ENCODE data around the gene POU2F1. TPM values are rescaled to one million over a fixed set of nuclear protein-coding genes. Genes with fewer than 3 reads are reported as not detected.
A peak's percentile ranks its signal among the peaks of the same experiment; 100 is the strongest.

POU2F1 gene
- total and polyA plus RNA-seq, 3 donors from 2014 or later = 17.1 to 36.9 (median 36.0) TPM

DNA sequence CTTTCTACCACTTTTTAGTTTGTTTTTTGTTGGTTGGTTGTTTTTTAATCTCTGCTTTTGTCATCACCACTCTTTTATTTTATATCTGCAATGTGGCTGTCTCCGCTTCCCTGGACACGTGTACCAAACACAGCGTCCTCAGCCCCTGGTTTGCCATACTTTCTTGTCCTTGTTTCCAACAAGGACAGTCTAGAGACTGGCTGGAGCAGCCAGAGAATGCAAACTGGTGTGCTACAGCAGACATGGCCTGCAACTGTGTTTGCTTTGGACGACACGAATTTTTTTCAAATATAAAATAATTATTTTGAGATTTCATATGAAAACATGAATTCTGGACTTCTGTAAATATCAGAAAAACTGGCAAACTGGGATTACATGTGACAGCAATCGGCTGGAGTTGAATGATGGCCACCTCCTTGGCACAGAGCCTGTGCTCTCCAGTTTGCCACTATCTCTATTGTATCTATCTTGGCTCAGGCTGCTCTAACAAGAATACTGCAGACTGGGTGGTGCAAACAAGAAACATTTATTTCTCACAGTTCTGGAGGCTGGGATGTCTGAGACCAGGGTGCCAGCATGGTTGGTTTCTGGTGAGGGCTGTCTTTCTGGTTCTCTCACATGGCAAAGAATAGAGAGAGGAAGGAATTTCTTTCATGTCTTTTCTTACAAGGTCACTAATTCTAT lies 34.6 kb upstream of the POU2F1 start:
- WGBS, 2 donors = 44 to 60% methylated on average over 6 of the region's 6 CpGs
- H3K9me3 ChIP-seq = no peaks in the 10 kb centered on the region
- peaks cover 5% of the 10 kb centered on the region for H3K4me1 ChIP-seq
- no peaks in the 10 kb centered on the region for H3K36me3 ChIP-seq (ENCODE audit: low read depth, missing control alignments)
- H3K4me3 ChIP-seq = no peak overlapping the region
- peak; percentile 82 for DNase-seq
- TF ChIP-seq POLR2A (IDR thresholded peaks at IDR 0.05) = no peak
- TF ChIP-seq, protein P1, sequence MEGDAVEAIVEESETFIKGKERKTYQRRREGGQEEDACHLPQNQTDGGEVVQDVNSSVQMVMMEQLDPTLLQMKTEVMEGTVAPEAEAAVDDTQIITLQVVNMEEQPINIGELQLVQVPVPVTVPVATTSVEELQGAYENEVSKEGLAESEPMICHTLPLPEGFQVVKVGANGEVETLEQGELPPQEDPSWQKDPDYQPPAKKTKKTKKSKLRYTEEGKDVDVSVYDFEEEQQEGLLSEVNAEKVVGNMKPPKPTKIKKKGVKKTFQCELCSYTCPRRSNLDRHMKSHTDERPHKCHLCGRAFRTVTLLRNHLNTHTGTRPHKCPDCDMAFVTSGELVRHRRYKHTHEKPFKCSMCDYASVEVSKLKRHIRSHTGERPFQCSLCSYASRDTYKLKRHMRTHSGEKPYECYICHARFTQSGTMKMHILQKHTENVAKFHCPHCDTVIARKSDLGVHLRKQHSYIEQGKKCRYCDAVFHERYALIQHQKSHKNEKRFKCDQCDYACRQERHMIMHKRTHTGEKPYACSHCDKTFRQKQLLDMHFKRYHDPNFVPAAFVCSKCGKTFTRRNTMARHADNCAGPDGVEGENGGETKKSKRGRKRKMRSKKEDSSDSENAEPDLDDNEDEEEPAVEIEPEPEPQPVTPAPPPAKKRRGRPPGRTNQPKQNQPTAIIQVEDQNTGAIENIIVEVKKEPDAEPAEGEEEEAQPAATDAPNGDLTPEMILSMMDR (IDR thresholded peaks at IDR 0.05) = no peak
- H3K27ac ChIP-seq = peak overlapping the region in 1 of 2 donors; percentile 44
- H3K27me3 ChIP-seq = no peaks in the 10 kb centered on the region
- intact Hi-C loops (cut with DNase I; ENCODE audit: low total_unique reads) = no loop called here

DNA sequence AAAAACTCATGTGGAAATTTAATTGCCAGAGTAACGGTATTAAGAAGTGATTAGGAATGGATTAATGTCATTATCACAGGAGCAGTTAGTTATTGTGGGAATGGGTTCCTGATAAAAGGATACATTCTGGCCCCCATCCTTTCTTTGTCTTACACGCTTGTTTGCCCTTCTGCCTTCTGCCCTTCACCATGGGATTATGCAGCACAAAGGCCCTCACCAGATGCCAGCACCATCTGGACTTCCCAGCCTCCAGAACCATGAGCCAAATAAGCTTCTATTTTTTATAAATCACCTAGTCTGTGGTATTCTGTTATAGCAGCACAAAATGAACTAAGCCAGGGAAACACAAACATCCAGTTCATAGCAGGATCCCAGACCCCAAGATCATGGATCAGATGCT lies 33.9 kb upstream of the POU2F1 start:
- Histone ChIP-seq H3K27me3 (no peaks in the 10 kb centered on the region), H3K27ac (peak overlapping the region in 1 of 2 donors; percentile 44), H3K9me3 (no peaks in the 10 kb centered on the region), H3K36me3 (ENCODE audit: low read depth, missing control alignments) (no peaks in the 10 kb centered on the region), H3K4me3 (no peak overlapping the region), H3K4me1 (peaks cover 5% of the 10 kb centered on the region)
- 61 to 69% methylated on average over 2 of the region's 2 CpGs for WGBS, 2 donors
- no peak for DNase-seq
- TF ChIP-seq, protein P1 (IDR thresholded peaks at IDR 0.05) = no peak
- no peak for TF ChIP-seq POLR2A (IDR thresholded peaks at IDR 0.05)
- intact Hi-C loops (cut with DNase I; ENCODE audit: low total_unique reads) = no loop called here

DNA sequence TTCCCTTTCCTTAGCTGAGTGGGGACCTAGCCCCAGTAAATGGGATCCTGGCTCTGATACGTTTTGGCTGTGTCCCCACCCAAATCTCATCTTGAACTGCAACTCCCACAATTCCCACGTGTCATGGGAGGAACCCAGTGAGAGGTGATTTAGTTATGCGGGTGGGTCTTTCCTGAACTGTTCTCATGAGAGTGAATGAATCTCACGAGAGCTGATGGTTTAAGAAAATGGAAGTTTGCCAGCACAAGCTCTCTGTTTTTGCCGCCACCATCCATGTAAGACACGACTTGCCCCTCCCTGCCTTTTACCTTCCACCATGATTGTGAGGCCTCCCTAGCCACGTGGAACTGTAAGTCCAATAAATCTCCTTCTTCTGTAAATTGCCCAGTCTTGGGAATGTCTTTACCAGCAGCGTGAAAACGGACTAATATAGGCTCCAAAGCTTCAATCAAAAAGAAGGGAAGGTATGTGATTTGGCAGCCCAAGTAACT lies 29.9 kb upstream of the POU2F1 start:
- DNase-seq = no peak
- 83 to 87% methylated on average over 9 of the region's 9 CpGs for WGBS, 2 donors

DNA sequence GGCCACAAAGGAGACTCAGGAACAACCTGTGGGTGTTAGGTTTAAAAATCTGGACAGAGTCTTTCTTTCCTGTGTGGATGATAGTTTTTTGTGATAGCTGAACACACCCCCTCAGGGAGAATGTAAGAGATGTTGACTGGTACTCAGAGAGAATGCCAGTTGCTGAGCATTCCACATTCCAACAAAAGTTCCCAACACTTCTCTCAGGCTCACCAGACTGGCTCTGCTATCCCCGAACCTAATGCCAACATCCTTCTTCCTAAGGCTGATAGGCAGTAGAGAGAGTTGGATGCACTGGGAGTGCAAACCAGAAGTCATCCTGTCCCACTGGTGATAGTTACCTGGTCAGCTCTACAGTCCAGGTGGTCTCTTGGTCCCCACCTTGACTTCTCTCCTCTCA lies 28.7 kb upstream of the POU2F1 start:
- Histone ChIP-seq H3K27ac (no peak overlapping the region), H3K27me3 (no peaks in the 10 kb centered on the region), H3K9me3 (no peaks in the 10 kb centered on the region), H3K4me1 (no peaks in the 10 kb centered on the region), H3K36me3 (ENCODE audit: low read depth, missing control alignments) (no peaks in the 10 kb centered on the region), H3K4me3 (no peak overlapping the region)
- no peak for TF ChIP-seq POLR2A (IDR thresholded peaks at IDR 0.05)
- TF ChIP-seq, protein P1 (IDR thresholded peaks at IDR 0.05) = no peak
- no peak for DNase-seq
- intact Hi-C loops (cut with DNase I; ENCODE audit: low total_unique reads) = no loop called here
- WGBS, 2 donors = 80 to 92% methylated on average over 1 of the region's 1 CpG

More for the DNA sequence above, 29.9 kb upstream of the POU2F1 start:
- Histone ChIP-seq H3K36me3 (ENCODE audit: low read depth, missing control alignments) (no peaks in the 10 kb centered on the region), H3K9me3 (no peaks in the 10 kb centered on the region), H3K4me1 (peaks cover 5% of the 10 kb centered on the region), H3K4me3 (no peak overlapping the region), H3K27me3 (no peaks in the 10 kb centered on the region), H3K27ac (no peak overlapping the region)
- no peak for TF ChIP-seq POLR2A (IDR thresholded peaks at IDR 0.05)
- TF ChIP-seq, protein P1 (IDR thresholded peaks at IDR 0.05) = no peak
- intact Hi-C loops (cut with DNase I; ENCODE audit: low total_unique reads) = no loop called here

DNA sequence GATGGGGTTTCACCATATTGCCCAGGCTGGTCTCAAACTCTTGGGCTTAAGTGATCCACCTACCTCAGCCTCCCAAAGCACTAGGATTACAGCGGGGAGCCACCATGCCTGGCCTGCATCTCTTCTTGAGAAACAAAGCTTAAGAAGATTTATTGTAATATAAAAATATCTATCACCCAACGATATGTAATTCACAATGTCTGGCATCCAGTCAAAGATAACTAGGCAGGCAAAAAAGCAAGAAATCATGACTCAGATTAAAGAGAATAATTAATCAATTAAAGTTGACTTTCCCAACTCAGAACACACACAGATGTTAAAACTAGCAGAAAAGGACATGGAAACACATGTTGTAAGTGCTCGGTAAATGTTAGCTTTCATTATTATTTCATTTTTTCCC lies 26.5 kb upstream of the POU2F1 start:
- no peak for DNase-seq
- no peaks in the 10 kb centered on the region for H3K36me3 ChIP-seq (ENCODE audit: low read depth, missing control alignments)
- no peaks in the 10 kb centered on the region for H3K4me1 ChIP-seq
- 86% methylated on average over 3 of the region's 3 CpGs for WGBS, 2 donors
- H3K27me3 ChIP-seq = no peaks in the 10 kb centered on the region
- H3K4me3 ChIP-seq = no peak overlapping the region
- H3K27ac ChIP-seq = no peak overlapping the region
- H3K9me3 ChIP-seq = no peaks in the 10 kb centered on the region
- TF ChIP-seq, protein P1 (IDR thresholded peaks at IDR 0.05) = no peak
- TF ChIP-seq POLR2A (IDR thresholded peaks at IDR 0.05) = no peak
- intact Hi-C loops (cut with DNase I; ENCODE audit: low total_unique reads) = no loop called here
